WTC11 (cell line): Measurements from ENCODE around the gene B4GALT2. TPM values are rescaled to one million over a fixed set of nuclear protein-coding genes. Genes with fewer than 3 reads are reported as not detected.

ENCODE experiments used
- ATAC-seq: fragments of 200-7000 bp; cut with Tn5 transposase; 2 replicates; pipeline ENCODE4 v1.10.0; 2021; ENCODE audit warnings: mild to moderate bottlenecking, moderate library complexity
- CTCF ChIA-PET: fragments of 300-600 bp; sonication (Branson Sonifier 250); formaldehyde crosslinking; loops from one replicate; lab custom pipeline; 2021; ENCODE audit warnings: antibody characterized with exemption; lab: Charles Lee
- POLR2A ChIA-PET: fragments of 350-600 bp; sonication (Branson Sonifier 250); formaldehyde crosslinking; loops from one replicate; lab custom pipeline; 2021; ENCODE audit warnings: antibody characterized with exemption; lab: Charles Lee
- DNase-seq: peaks from one replicate; pipeline ENCODE4 v3.0.0; 2021; ENCODE audit warnings: low spot score
- H3K27ac Mint-ChIP-seq: 2 replicates; pipeline ENCODE4 v1.8.0; 2021; ENCODE audit warnings: mixed read lengths
- H3K27me3 Mint-ChIP-seq: 2 replicates; pipeline ENCODE4 v1.8.0; 2021; ENCODE audit warnings: low read depth, mild to moderate bottlenecking, moderate library complexity, mixed read lengths
- H3K36me3 Mint-ChIP-seq: 2 replicates; pipeline ENCODE4 v1.8.0; 2021; ENCODE audit warnings: mixed read lengths
- H3K4me1 Mint-ChIP-seq: 2 replicates; pipeline ENCODE4 v1.8.0; 2022; ENCODE audit warnings: mixed read lengths
- H3K4me3 Mint-ChIP-seq: 2 replicates; pipeline ENCODE4 v1.8.0; 2021; ENCODE audit warnings: mild to moderate bottlenecking, moderate library complexity, mixed read lengths
- H3K9me3 Mint-ChIP-seq: 2 replicates; pipeline ENCODE4 v1.8.0; 2021; ENCODE audit warnings: mixed read lengths
- AFF4 ChIP-seq: sonication (generic); formaldehyde crosslinking; IDR thresholded peaks from 2 replicates; pipeline ENCODE4 v1.8.1; 2023; ENCODE audit warnings: mild to moderate bottlenecking, missing genetic modification reagents, borderline replicate concordance
- AR ChIP-seq: fragments of 250-450 bp; sonication (Bioruptor Pico); IDR thresholded peaks from 2 replicates; pipeline ENCODE4 v1.9.0; 2021; ENCODE audit warnings: mild to moderate bottlenecking
- ATF2 ChIP-seq: sonication (generic); formaldehyde crosslinking; IDR thresholded peaks from 2 replicates; pipeline ENCODE4 v1.8.1; 2022; ENCODE audit warnings: low read depth, missing genetic modification reagents, borderline replicate concordance
- CBFB ChIP-seq: sonication (generic); formaldehyde crosslinking; IDR thresholded peaks from 2 replicates; pipeline ENCODE4 v1.8.1; 2022; ENCODE audit warnings: mild to moderate bottlenecking, low read depth, missing genetic modification reagents
- CREM ChIP-seq: sonication (generic); formaldehyde crosslinking; IDR thresholded peaks from 2 replicates; pipeline ENCODE4 v1.8.1; 2022; ENCODE audit warnings: mild to moderate bottlenecking, missing genetic modification reagents, moderate library complexity
- ESRRA ChIP-seq: sonication (generic); formaldehyde crosslinking; IDR thresholded peaks from 2 replicates; pipeline ENCODE4 v1.8.1; 2022; ENCODE audit warnings: mild to moderate bottlenecking, missing genetic modification reagents, borderline replicate concordance
- FOXP4 ChIP-seq: sonication (generic); formaldehyde crosslinking; IDR thresholded peaks from 2 replicates; pipeline ENCODE4 v1.8.0; 2022; ENCODE audit warnings: mild to moderate bottlenecking, missing genetic modification reagents
- MAX ChIP-seq: sonication (generic); formaldehyde crosslinking; IDR thresholded peaks from 2 replicates; pipeline ENCODE4 v1.8.0; 2022; ENCODE audit warnings: mild to moderate bottlenecking, missing genetic modification reagents
- RELA ChIP-seq: sonication (generic); formaldehyde crosslinking; IDR thresholded peaks from 2 replicates; pipeline ENCODE4 v1.8.1; 2022; ENCODE audit warnings: missing genetic modification reagents, mild to moderate bottlenecking, borderline replicate concordance
- SP1 ChIP-seq: sonication (generic); formaldehyde crosslinking; conservative IDR thresholded peaks from 2 replicates; pipeline ENCODE4 v1.8.1; 2022; ENCODE audit warnings: missing genetic modification reagents
- ZBTB21 ChIP-seq: sonication (generic); formaldehyde crosslinking; IDR thresholded peaks from 2 replicates; pipeline ENCODE4 v1.8.1; 2023; ENCODE audit warnings: mild to moderate bottlenecking, missing genetic modification reagents, borderline replicate concordance
- ZBTB43 ChIP-seq: sonication (generic); formaldehyde crosslinking; IDR thresholded peaks from 2 replicates; pipeline ENCODE4 v1.8.1; 2023; ENCODE audit warnings: mild to moderate bottlenecking, missing genetic modification reagents
- ZNF121 ChIP-seq: sonication (generic); formaldehyde crosslinking; IDR thresholded peaks from 2 replicates; pipeline ENCODE4 v1.8.0; 2023; ENCODE audit warnings: missing genetic modification reagents
- ZNF423 ChIP-seq: fragments of 250-450 bp; sonication (Bioruptor Pico); IDR thresholded peaks from 2 replicates; pipeline ENCODE4 v2.1.2; 2022; ENCODE audit warnings: mild to moderate bottlenecking, moderate library complexity
- ZNF425 ChIP-seq: fragments of 250-450 bp; sonication (Bioruptor Pico); conservative IDR thresholded peaks from 2 replicates; pipeline ENCODE4 v1.9.0; 2021; ENCODE audit warnings: mild to moderate bottlenecking
- total RNA-seq: library from RNA; stranded (reverse); gene quantifications from 3 replicates; pipeline ENCODE4 v1.2.3, GENCODE V29; 2021

The B4GALT2 gene
- total RNA-seq, 1 experiment from 2014 or later: 66.7 TPM

GRCh38 chr1:43934101-43934985 lies 44.7 kb upstream of the B4GALT2 start (continued):
- TF ChIP-seq AR (CRISPR knock-in tag): no peak

GRCh38 chr1:43934986-43935324 lies 44.1 kb upstream of the B4GALT2 start:
- no peak for ATAC-seq
- Mint-ChIP-seq H3K36me3 (no peaks in the 10 kb centered on the region), H3K27ac (no peak overlapping the region; the same call in 1 of the 2 replicates), H3K4me1 (peaks cover 55% of the 10 kb centered on the region), H3K9me3 (no peaks in the 10 kb centered on the region), H3K4me3 (peak overlapping the region; percentile 84), H3K27me3 (peaks cover 8% of the 10 kb centered on the region)
- ChIA-PET POLR2A (interaction anchor here (0.6 to 3.9 kb wide), 14 partner anchors 12 to 987 kb away, joined by 3 to 62 read pairs (median 3); partner anchors contain the start of genes ATP6V0B, IPO13, KDM4A and PTPRF), CTCF (interaction anchor here (0.6 to 11.9 kb wide), 112 partner anchors 12 to 1088 kb away, joined by 3 to 992 read pairs (median 6); partner anchors contain the start of genes ATP6V0B, B4GALT2, CCDC24 and DPH2)
- DNase-seq: no peak
- TF ChIP-seq SP1 (CRISPR knock-in tag) (no peak; the same call in 1 of the 2 replicates), ATF2 (CRISPR knock-in tag) (no peak), CBFB (CRISPR knock-in tag) (no peak), ZNF423 (CRISPR knock-in tag) (no peak), ZNF121 (CRISPR knock-in tag) (no peak), ZBTB43 (CRISPR knock-in tag) (no peak), ZNF425 (CRISPR knock-in tag) (no peak), ESRRA (CRISPR knock-in tag) (no peak), AFF4 (no peak), MAX (CRISPR knock-in tag) (no peak; the same call in 1 of the 2 replicates), RELA (no peak), FOXP4 (no peak), AR (CRISPR knock-in tag) (no peak), CREM (no peak), ZBTB21 (no peak)
